Keratinocyte (primary cell): ENCODE data around the gene FBH1. TPM values are rescaled to one million over a fixed set of nuclear protein-coding genes. Genes with fewer than 3 reads are reported as not detected.

Experiments
- DNase-seq: peaks from one replicate; pipeline ENCODE4 v3.0.0-alpha.2; 2011; ENCODE audit warnings: low read depth, missing footprints, low spot score
- FAIRE-seq: peaks from 2 replicates; lab custom pipeline; 2011; peaks lifted over from hg19 to GRCh38; lab: Jason Lieb, UNC
- H2AFZ ChIP-seq: 2 replicates; pipeline ENCODE4 v1.6.0; 2012; ENCODE audit warnings: low read length, control low read depth, inconsistent platforms; ENCODE audit not compliant: control insufficient read depth
- H3K27ac ChIP-seq: 2 replicates; pipeline ENCODE4 v1.5.1; 2011; ENCODE audit warnings: low read length; ENCODE audit not compliant: control insufficient read depth, insufficient read depth
- H3K27me3 ChIP-seq: 3 replicates; pipeline ENCODE4 v1.6.0; 2011; ENCODE audit warnings: low read length; ENCODE audit not compliant: control insufficient read depth, insufficient read depth; ENCODE audit errors: extremely low read depth
- H3K36me3 ChIP-seq, 2 experiments: 2 replicates in 1 of 2; 3 replicates in 1 of 2; pipeline ENCODE4 v1.5.1; 2011; ENCODE audit warnings: low read length in 2 of 2, mild to moderate bottlenecking in 1 of 2; ENCODE audit not compliant: control insufficient read depth in 2 of 2, insufficient read depth in 2 of 2; ENCODE audit errors: extremely low read depth in 1 of 2
- H3K4me1 ChIP-seq: 3 replicates; pipeline ENCODE4 v1.5.1; 2011; ENCODE audit warnings: low read length; ENCODE audit not compliant: control insufficient read depth, insufficient read depth; ENCODE audit errors: extremely low read depth
- H3K4me2 ChIP-seq: 3 replicates; pipeline ENCODE4 v1.6.0; 2011; ENCODE audit warnings: low read depth, low read length; ENCODE audit not compliant: control insufficient read depth, insufficient read depth; ENCODE audit errors: extremely low read depth
- H3K4me3 ChIP-seq, 3 experiments: fragments of 200-600 bp in 1 of 3; sonication (generic) in 1 of 3; 2 replicates in 2 of 3; 3 replicates in 1 of 3; pipeline ENCODE4 v1.5.1; 2011 to 2016; ENCODE audit warnings: low read length in 3 of 3, mild to moderate bottlenecking in 3 of 3, control low read depth in 2 of 3, inconsistent platforms in 1 of 3, low read depth in 1 of 3, mixed read lengths in 1 of 3, mixed run types in 1 of 3, moderate library complexity in 1 of 3; ENCODE audit not compliant: control insufficient read depth in 2 of 3, insufficient read depth in 2 of 3; ENCODE audit errors: extremely low read depth in 1 of 3
- H3K79me2 ChIP-seq: 2 replicates; pipeline ENCODE4 v1.6.0; 2012; ENCODE audit warnings: low read length; ENCODE audit not compliant: control insufficient read depth, insufficient read depth
- H3K9ac ChIP-seq: 3 replicates; pipeline ENCODE4 v1.6.0; 2011; ENCODE audit warnings: low read length; ENCODE audit not compliant: control insufficient read depth, insufficient read depth; ENCODE audit errors: extremely low read depth
- H3K9me1 ChIP-seq: 3 replicates; pipeline ENCODE4 v1.6.0; 2011; ENCODE audit warnings: low read length; ENCODE audit not compliant: control insufficient read depth, insufficient read depth; ENCODE audit errors: extremely low read depth
- H3K9me3 ChIP-seq: 2 replicates; pipeline ENCODE4 v1.5.1; 2012; ENCODE audit warnings: low read depth, low read length; ENCODE audit not compliant: control insufficient read depth
- H4K20me1 ChIP-seq: 3 replicates; pipeline ENCODE4 v1.6.0; 2011; ENCODE audit warnings: low read length; ENCODE audit not compliant: control insufficient read depth, insufficient read depth; ENCODE audit errors: extremely low read depth
- CTCF ChIP-seq, 3 experiments: IDR thresholded peaks in 1 of 3; conservative IDR thresholded peaks in 1 of 3; optimal IDR thresholded peaks in 1 of 3; 2 replicates in 2 of 3; 3 replicates in 1 of 3; pipeline versions ENCODE3 to v1.5.1; 2011; ENCODE audit warnings: low read length in 3 of 3, mild to moderate bottlenecking in 3 of 3, moderate library complexity in 2 of 3, control low read depth in 1 of 3, inconsistent platforms in 1 of 3; ENCODE audit not compliant: insufficient read depth in 2 of 3; ENCODE audit errors: extremely low read depth in 1 of 3
- EZH2 ChIP-seq: IDR thresholded peaks from one replicate; pipeline ENCODE4 v1.6.1; 2012; ENCODE audit warnings: inconsistent platforms, mild to moderate bottlenecking, low read length, moderate library complexity
- dilution Hi-C: fragments of 300-500 bp; cut with MboI; formaldehyde crosslinking; loops from one replicate; pipeline ENCODE4 v1.7.0; 2020; ENCODE audit warnings: low sequenced_read_pairs; ENCODE audit not compliant: extremely low pct_ligation_motif_present
- polyA plus RNA-seq, 5 experiments: library from polyadenylated mRNA; depleted of rRNA in 3 of 5; stranded (reverse) in 3 of 5; stranded (forward) in 1 of 5; unstranded in 1 of 5; fragments of >200 nt; gene quantifications; 1 replicate in 1 of 5; 2 replicates in 3 of 5; 3 replicates in 1 of 5; pipeline versions ENCODE4 v1.2.1 to v1.2.3, GENCODE V29; 2011 to 2012; ENCODE audit warnings: missing spikeins in 2 of 5, low read depth in 1 of 5, low replicate concordance in 1 of 5

Gene FBH1
- polyA plus RNA-seq, 1 donor (not counting 4 experiments of a cell fraction or from before 2014, with no cell fraction given), result 61.8 TPM

- Histone ChIP-seq H3K4me2 (no peak overlapping the region), H3K4me3 (no peak overlapping the region), H3K27me3 (peaks cover 25% of the 10 kb centered on the region), H3K9me1 (no peaks in the 10 kb centered on the region), H3K27ac (no peak overlapping the region), H3K79me2 (no peaks in the 10 kb centered on the region), H4K20me1 (no peaks in the 10 kb centered on the region), H3K9me3 (no peaks in the 10 kb centered on the region), H3K4me1 (no peaks in the 10 kb centered on the region), H2AFZ (no peak overlapping the region), H3K9ac (no peak overlapping the region), H3K36me3 (no peaks in the 10 kb centered on the region)
- no peak for DNase-seq
- TF ChIP-seq CTCF (optimal IDR thresholded peaks at IDR 0.05 in 1 of 3, IDR thresholded peaks at IDR 0.05 in 1 of 3, conservative IDR thresholded peaks at IDR 0.05 in 1 of 3; ENCODE audit: extremely low read depth in 1 of 3, insufficient read depth in 2 of 3, low read length in 3 of 3) (no peak), EZH2 (no peak)
- FAIRE-seq, result no peak
- dilution Hi-C loops, result no loop called here
Observed at GRCh38 chr10:5981529-5981928, 91.5 kb downstream of the FBH1 start.

- H2AFZ ChIP-seq, result no peak overlapping the region
- no peak overlapping the region for H3K4me2 ChIP-seq
- H3K79me2 ChIP-seq, result no peaks in the 10 kb centered on the region
- H3K9me3 ChIP-seq, result no peaks in the 10 kb centered on the region
- no peaks in the 10 kb centered on the region for H4K20me1 ChIP-seq
- H3K27me3 ChIP-seq, result peaks cover 15% of the 10 kb centered on the region
- TF ChIP-seq EZH2, result no peak
- no peak for TF ChIP-seq CTCF (optimal IDR thresholded peaks at IDR 0.05 in 1 of 3, IDR thresholded peaks at IDR 0.05 in 1 of 3, conservative IDR thresholded peaks at IDR 0.05 in 1 of 3; ENCODE audit: extremely low read depth in 1 of 3, insufficient read depth in 2 of 3, low read length in 3 of 3)
- no peaks in the 10 kb centered on the region for H3K9me1 ChIP-seq
- dilution Hi-C loops, result no loop called here
- H3K27ac ChIP-seq, result no peak overlapping the region
- H3K9ac ChIP-seq, result no peak overlapping the region
- DNase-seq (no peak), FAIRE-seq (no peak)
- H3K4me3 ChIP-seq, result no peak overlapping the region
- no peaks in the 10 kb centered on the region for H3K4me1 ChIP-seq
- H3K36me3 ChIP-seq, result no peaks in the 10 kb centered on the region
Observed at GRCh38 chr10:5983774-5984173, 93.7 kb downstream of the FBH1 start.
